ENCODE data around the gene LRRC71. TPM values are rescaled to one million over a fixed set of nuclear protein-coding genes. Genes with fewer than 3 reads are reported as not detected.

LRRC71 gene
- total and polyA plus RNA-seq, 2 of the 4 experiments (the other 2 are of a cell fraction): 0.50 TPM; not detected in 1

DNA sequence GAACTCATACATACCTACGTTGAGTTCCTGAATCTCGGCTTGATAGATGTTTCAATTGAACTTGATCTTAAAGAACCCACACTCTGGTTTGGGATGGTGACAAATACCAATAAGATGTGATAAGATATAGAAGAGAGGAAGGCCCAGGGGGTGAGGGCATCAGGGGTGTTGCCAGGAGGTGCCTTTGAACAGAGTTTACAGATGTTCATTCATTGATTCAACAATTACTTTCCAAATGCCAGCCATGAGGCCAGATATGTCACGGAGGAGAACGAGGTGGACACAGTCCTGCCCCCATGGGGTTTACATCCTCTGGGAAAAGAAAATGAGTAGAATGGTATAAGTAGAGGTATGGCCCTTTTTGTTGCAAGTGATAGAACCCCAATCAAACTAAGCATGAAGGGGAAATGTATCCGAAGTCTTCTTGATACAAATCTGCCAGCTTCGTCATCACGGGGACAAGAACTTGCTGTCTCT is 659 bp downstream of the LRRC71 start:
- Histone ChIP-seq H3K9me1 (ENCODE audit: insufficient read depth, low read length) (no peaks in the 10 kb centered on the region; the same call in 1 of the 2 replicates), H2BK5ac (ENCODE audit: low read depth, low read length, poor library complexity, severe bottlenecking) (no peak overlapping the region), H3K56ac (ENCODE audit: extremely low read depth, insufficient read depth, low read length) (no peak overlapping the region), H2BK120ac (ENCODE audit: low read depth, low read length) (no peak overlapping the region), H4K20me1 (ENCODE audit: insufficient read depth, low read length) (no peaks in the 10 kb centered on the region; the same call in 1 of the 2 replicates), H4K8ac (ENCODE audit: low read depth in 2 of 2, low read length in 2 of 2) (no peak overlapping the region), H3K23ac (ENCODE audit: low read depth, low read length) (no peak overlapping the region), H3K9me3 (ENCODE audit: control insufficient read depth, insufficient read depth, low read length) (no peaks in the 10 kb centered on the region), H3K36me3 (ENCODE audit: control insufficient read depth, insufficient read depth, low read length) (no peaks in the 10 kb centered on the region), H3K4me1 (ENCODE audit: control insufficient read depth, insufficient read depth, low read length) (peaks cover 2% of the 10 kb centered on the region), H4K5ac (ENCODE audit: low read depth, low read length) (no peak overlapping the region), H3K14ac (replicated peaks; ENCODE audit: low read depth, low read length) (no peak overlapping the region), H2AFZ (replicated peaks; ENCODE audit: low read length, poor library complexity) (no peak overlapping the region), H2BK15ac (ENCODE audit: low read depth, low read length) (no peak overlapping the region), H3K4me3 (ENCODE audit: insufficient read depth, low read depth, low read length) (no peak overlapping the region), H3K27ac (ENCODE audit: insufficient read depth, low read length) (no peak overlapping the region), H2AK5ac (ENCODE audit: low read depth, low read length) (no peak overlapping the region), H2AK9ac (replicated peaks; ENCODE audit: low read depth, low read length, poor library complexity) (no peak overlapping the region), H3K27me3 (ENCODE audit: control insufficient read depth, insufficient read depth, low read length) (peaks cover 49% of the 10 kb centered on the region), H3K9ac (ENCODE audit: low read depth, low read length) (no peak overlapping the region), H3K4me2 (ENCODE audit: low read depth, low read length) (no peak overlapping the region), H3K79me1 (ENCODE audit: low read depth in 1 of 2, low read length in 2 of 2) (no peaks in the 10 kb centered on the region), H4K91ac (ENCODE audit: insufficient read depth, low read depth, low read length) (no peak overlapping the region), H3K4ac (ENCODE audit: low read depth, low read length) (no peak overlapping the region), H2BK20ac (ENCODE audit: low read depth, low read length) (no peak overlapping the region), H3K18ac (ENCODE audit: low read depth, low read length) (no peak overlapping the region)
- dilution Hi-C loops (cut with HindIII; ENCODE audit: low sequenced_read_pairs, unreplicated experiment) (no loop called here), in situ Hi-C loops (cut with MboI; ENCODE audit: low sequenced_read_pairs) (no loop called here), intact Hi-C loops (cut with micrococcal nuclease) (loop anchor here (5.0 to 10.0 kb wide), 2 partner anchors 124 to 196 kb away; partner anchors contain the start of genes ISG20L2 and METTL25B)
- no peak for DNase-seq
- ATAC-seq (ENCODE audit: low read depth): no peak
- WGBS, 2 experiments (ENCODE audit: extremely low coverage in 2 of 2, insufficient read length in 1 of 2): no CpG with 5 or more reads among the region's 7 CpGs
- no peak for TF ChIP-seq ELK1 (IDR thresholded peaks at IDR 0.05; ENCODE audit: borderline replicate concordance, low read depth, low read length)
- TF ChIP-seq POLR2A (IDR thresholded peaks at IDR 0.05; ENCODE audit: low read depth, low read length): no peak
- TF ChIP-seq MXI1 (IDR thresholded peaks at IDR 0.05; ENCODE audit: borderline replicate concordance, low read depth, low read length): no peak
- TF ChIP-seq BHLHE40 (IDR thresholded peaks at IDR 0.05; ENCODE audit: low read depth, low read length): no peak
- TF ChIP-seq SMC3 (IDR thresholded peaks at IDR 0.05; ENCODE audit: low read depth, low read length): no peak
- no peak for TF ChIP-seq MAFK (IDR thresholded peaks at IDR 0.05; ENCODE audit: low read depth, low read length)
- TF ChIP-seq CHD1 (IDR thresholded peaks at IDR 0.05; ENCODE audit: low read depth, low read length): no peak
- TF ChIP-seq CEBPB (IDR thresholded peaks at IDR 0.05; ENCODE audit: low read depth, low read length): no peak
- no peak for TF ChIP-seq MAZ (IDR thresholded peaks at IDR 0.05; ENCODE audit: borderline replicate concordance, low read depth, low read length)
- no peak for TF ChIP-seq RCOR1 (IDR thresholded peaks at IDR 0.05; ENCODE audit: insufficient replicate concordance, low read length)
- TF ChIP-seq NFE2L2 (IDR thresholded peaks at IDR 0.05; ENCODE audit: low read depth, low read length): no peak
- no peak for TF ChIP-seq USF2 (IDR thresholded peaks at IDR 0.05; ENCODE audit: low read depth, low read length)
- TF ChIP-seq RAD21 (IDR thresholded peaks at IDR 0.05; ENCODE audit: low read length): no peak
- BruUV-seq (replicated peaks): no TSS peak
- ChIA-PET CTCF (interaction anchor here (1.4 kb wide), 1 partner anchor 29 kb away, joined by 8 read pairs; no protein-coding TSS in a partner anchor), POLR2A (ENCODE audit: unreplicated experiment) (no interaction called here)

All from IMR-90 (cell line).